Measurements from ENCODE around the gene LCE1E.

Gene LCE1E

DNA sequence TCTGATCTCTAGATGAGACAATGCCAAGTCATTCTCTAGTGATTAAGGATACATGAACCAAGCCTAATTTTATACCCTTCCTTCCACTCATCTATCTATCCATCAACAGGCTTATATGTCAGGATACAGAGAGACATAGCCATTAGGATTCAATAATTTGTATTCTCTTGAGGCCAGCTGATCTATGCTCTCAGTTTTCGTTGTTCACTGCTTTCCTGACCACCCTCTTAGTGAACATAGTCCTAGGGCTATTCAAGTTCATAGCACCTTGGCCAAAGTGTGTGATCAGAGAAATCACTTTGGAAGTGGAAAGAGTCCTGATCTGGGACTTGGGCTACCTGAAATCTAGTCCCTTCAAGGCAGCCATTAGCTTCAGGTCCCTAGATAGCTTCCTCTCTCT, 32.5 kb upstream of the LCE1E start:
- FAIRE-seq (no peak), DNase-seq (ENCODE audit: insufficient read length, low spot score) (no peak)
- no peak for TF ChIP-seq POU2F2 (IDR thresholded peaks at IDR 0.05; ENCODE audit: low read depth, low read length)
- TF ChIP-seq PAX5 (IDR thresholded peaks at IDR 0.05; ENCODE audit: insufficient read depth, low read length, severe bottlenecking): no peak
- TF ChIP-seq TAF1 (IDR thresholded peaks at IDR 0.05; ENCODE audit: low read depth, low read length): no peak
- no peak for TF ChIP-seq POLR2A (IDR thresholded peaks at IDR 0.05; ENCODE audit: low read depth, low read length)
- no peak for TF ChIP-seq SPI1 (IDR thresholded peaks at IDR 0.05; ENCODE audit: low read depth, low read length)
- no peak for TF ChIP-seq POLR2AphosphoS5 (IDR thresholded peaks at IDR 0.05; ENCODE audit: low read depth, low read length)

- no peak for FAIRE-seq
- no peak for TF ChIP-seq PAX5 (IDR thresholded peaks at IDR 0.05; ENCODE audit: insufficient read depth, low read length, severe bottlenecking)
- TF ChIP-seq POLR2A (IDR thresholded peaks at IDR 0.05; ENCODE audit: low read depth, low read length): no peak
- TF ChIP-seq SPI1 (IDR thresholded peaks at IDR 0.05; ENCODE audit: low read depth, low read length): no peak
- TF ChIP-seq POU2F2 (IDR thresholded peaks at IDR 0.05; ENCODE audit: low read depth, low read length): no peak
- TF ChIP-seq TAF1 (IDR thresholded peaks at IDR 0.05; ENCODE audit: low read depth, low read length): no peak
- TF ChIP-seq POLR2AphosphoS5 (IDR thresholded peaks at IDR 0.05; ENCODE audit: low read depth, low read length): no peak
- DNase-seq (ENCODE audit: insufficient read length, low spot score): no peak
Observed at GRCh38 chr1:152756872-152757271, 29.2 kb upstream of the LCE1E start.

- no peak for DNase-seq (ENCODE audit: insufficient read length, low spot score)
- no peak for FAIRE-seq
- TF ChIP-seq POLR2A (IDR thresholded peaks at IDR 0.05; ENCODE audit: low read depth, low read length) (no peak), TAF1 (IDR thresholded peaks at IDR 0.05; ENCODE audit: low read depth, low read length) (no peak), SPI1 (IDR thresholded peaks at IDR 0.05; ENCODE audit: low read depth, low read length) (no peak), POU2F2 (IDR thresholded peaks at IDR 0.05; ENCODE audit: low read depth, low read length) (no peak), POLR2AphosphoS5 (IDR thresholded peaks at IDR 0.05; ENCODE audit: low read depth, low read length) (no peak), PAX5 (IDR thresholded peaks at IDR 0.05; ENCODE audit: insufficient read depth, low read length, severe bottlenecking) (no peak)
Observed at GRCh38 chr1:152757747-152758146, 28.3 kb upstream of the LCE1E start, which contains the start of gene KPRP. Gene KPRP, plus strand, starts transcription at chr1:152758025. Its CDS starts 1,564 bp downstream, at chr1:152759589.

GRCh38 chr1:152758636-152759035, 27.4 kb upstream of the LCE1E start:
- TF ChIP-seq SPI1 (IDR thresholded peaks at IDR 0.05; ENCODE audit: low read depth, low read length) (no peak), POLR2A (IDR thresholded peaks at IDR 0.05; ENCODE audit: low read depth, low read length) (no peak)
- FAIRE-seq (no peak), DNase-seq (ENCODE audit: insufficient read length, low spot score) (no peak)

DNA sequence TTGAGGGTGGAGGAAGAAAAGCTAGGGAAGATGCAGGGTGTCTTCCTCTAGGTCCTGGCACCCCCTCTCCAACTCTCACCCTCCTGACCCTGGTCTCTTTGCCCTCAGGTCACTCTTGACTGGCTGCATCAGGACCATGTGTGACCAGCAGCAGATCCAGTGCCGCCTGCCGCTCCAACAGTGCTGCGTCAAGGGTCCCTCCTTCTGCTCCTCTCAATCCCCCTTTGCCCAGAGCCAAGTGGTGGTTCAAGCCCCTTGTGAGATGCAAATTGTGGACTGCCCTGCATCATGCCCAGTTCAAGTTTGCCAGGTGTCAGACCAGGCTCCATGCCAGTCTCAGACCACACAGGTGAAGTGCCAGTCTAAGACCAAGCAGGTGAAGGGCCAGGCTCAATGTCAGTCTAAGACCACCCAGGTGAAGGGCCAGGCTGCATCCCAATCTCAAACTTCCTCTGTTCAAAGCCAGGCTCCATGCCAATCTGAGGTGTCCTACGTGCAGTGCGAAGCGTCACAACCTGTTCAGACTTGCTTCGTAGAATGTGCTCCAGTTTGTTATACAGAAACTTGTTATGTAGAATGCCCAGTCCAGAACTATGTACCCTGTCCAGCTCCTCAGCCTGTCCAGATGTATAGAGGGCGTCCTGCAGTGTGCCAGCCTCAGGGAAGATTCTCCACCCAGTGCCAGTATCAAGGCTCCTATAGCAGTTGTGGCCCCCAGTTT, 26.4 kb upstream of the LCE1E start:
- TF ChIP-seq POLR2A (IDR thresholded peaks at IDR 0.05; ENCODE audit: low read depth, low read length): no peak
- TF ChIP-seq TAF1 (IDR thresholded peaks at IDR 0.05; ENCODE audit: low read depth, low read length): no peak
- no peak for TF ChIP-seq SPI1 (IDR thresholded peaks at IDR 0.05; ENCODE audit: low read depth, low read length)
- TF ChIP-seq POLR2AphosphoS5 (IDR thresholded peaks at IDR 0.05; ENCODE audit: low read depth, low read length): no peak
- no peak for TF ChIP-seq POU2F2 (IDR thresholded peaks at IDR 0.05; ENCODE audit: low read depth, low read length)
- no peak for TF ChIP-seq PAX5 (IDR thresholded peaks at IDR 0.05; ENCODE audit: insufficient read depth, low read length, severe bottlenecking)
- DNase-seq (ENCODE audit: insufficient read length, low spot score) (no peak), FAIRE-seq (no peak)

DNA sequence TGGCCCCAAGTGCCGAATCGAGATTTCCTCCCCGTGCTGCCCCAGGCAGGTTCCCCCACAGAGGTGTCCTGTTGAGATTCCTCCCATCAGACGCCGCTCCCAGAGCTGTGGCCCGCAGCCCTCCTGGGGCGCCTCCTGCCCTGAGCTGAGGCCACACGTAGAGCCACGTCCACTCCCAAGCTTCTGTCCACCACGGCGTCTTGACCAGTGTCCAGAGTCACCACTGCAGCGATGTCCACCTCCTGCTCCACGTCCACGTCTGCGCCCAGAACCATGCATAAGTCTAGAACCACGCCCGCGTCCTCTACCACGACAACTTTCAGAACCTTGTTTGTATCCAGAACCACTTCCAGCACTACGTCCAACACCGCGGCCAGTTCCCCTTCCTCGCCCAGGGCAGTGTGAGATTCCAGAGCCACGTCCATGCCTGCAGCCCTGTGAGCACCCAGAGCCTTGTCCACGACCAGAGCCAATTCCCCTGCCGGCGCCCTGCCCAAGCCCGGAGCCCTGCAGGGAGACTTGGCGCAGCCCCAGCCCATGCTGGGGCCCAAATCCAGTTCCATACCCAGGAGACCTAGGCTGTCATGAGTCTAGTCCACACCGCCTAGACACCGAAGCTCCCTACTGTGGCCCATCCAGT, 25.4 kb upstream of the LCE1E start:
- no peak for TF ChIP-seq SPI1 (IDR thresholded peaks at IDR 0.05; ENCODE audit: low read depth, low read length)
- no peak for FAIRE-seq
- DNase-seq (ENCODE audit: insufficient read length, low spot score): no peak

DNA sequence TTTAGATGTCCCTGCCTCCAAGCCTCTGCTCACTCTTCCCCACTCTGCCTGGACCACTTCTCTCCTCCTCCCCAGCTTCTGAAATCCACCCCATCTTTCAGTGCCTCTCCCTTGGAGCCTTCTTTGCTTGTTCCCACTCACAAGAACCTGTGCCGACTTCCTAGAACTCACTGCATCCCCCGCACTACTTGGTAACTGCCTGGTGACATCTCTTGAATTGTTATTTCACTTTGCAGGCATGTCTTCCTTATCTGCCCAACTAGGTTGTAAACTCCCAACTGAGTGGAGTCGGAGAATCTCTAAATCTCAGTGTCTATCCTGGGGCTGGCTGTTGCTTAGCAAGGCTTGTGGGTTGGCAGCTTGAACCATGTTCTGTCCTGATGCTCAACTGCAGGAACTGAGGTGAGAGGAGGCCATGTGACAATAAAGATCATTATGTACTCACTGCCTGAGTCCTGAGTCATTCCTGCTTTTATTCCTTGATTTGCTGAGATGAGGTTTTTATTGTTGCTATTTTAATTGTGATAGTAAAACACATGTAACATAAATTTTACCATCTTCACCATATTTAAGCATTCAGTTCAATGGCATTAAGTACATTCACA, 24.3 kb upstream of the LCE1E start:
- DNase-seq (ENCODE audit: insufficient read length, low spot score) (no peak), FAIRE-seq (no peak)
- no peak for TF ChIP-seq SPI1 (IDR thresholded peaks at IDR 0.05; ENCODE audit: low read depth, low read length)
- TF ChIP-seq POLR2A (IDR thresholded peaks at IDR 0.05; ENCODE audit: low read depth, low read length): no peak
- no peak for TF ChIP-seq POU2F2 (IDR thresholded peaks at IDR 0.05; ENCODE audit: low read depth, low read length)
- no peak for TF ChIP-seq POLR2AphosphoS5 (IDR thresholded peaks at IDR 0.05; ENCODE audit: low read depth, low read length)
- TF ChIP-seq TAF1 (IDR thresholded peaks at IDR 0.05; ENCODE audit: low read depth, low read length): no peak
- TF ChIP-seq PAX5 (IDR thresholded peaks at IDR 0.05; ENCODE audit: insufficient read depth, low read length, severe bottlenecking): no peak

- FAIRE-seq (no peak), DNase-seq (ENCODE audit: insufficient read length, low spot score) (no peak)
- no peak for TF ChIP-seq PAX5 (IDR thresholded peaks at IDR 0.05; ENCODE audit: insufficient read depth, low read length, severe bottlenecking)
- no peak for TF ChIP-seq POLR2A (IDR thresholded peaks at IDR 0.05; ENCODE audit: low read depth, low read length)
- TF ChIP-seq SPI1 (IDR thresholded peaks at IDR 0.05; ENCODE audit: low read depth, low read length): no peak
- no peak for TF ChIP-seq POLR2AphosphoS5 (IDR thresholded peaks at IDR 0.05; ENCODE audit: low read depth, low read length)
- TF ChIP-seq TAF1 (IDR thresholded peaks at IDR 0.05; ENCODE audit: low read depth, low read length): no peak
- no peak for TF ChIP-seq POU2F2 (IDR thresholded peaks at IDR 0.05; ENCODE audit: low read depth, low read length)
Observed at GRCh38 chr1:152768847-152769533, 17.1 kb upstream of the LCE1E start.

DNA sequence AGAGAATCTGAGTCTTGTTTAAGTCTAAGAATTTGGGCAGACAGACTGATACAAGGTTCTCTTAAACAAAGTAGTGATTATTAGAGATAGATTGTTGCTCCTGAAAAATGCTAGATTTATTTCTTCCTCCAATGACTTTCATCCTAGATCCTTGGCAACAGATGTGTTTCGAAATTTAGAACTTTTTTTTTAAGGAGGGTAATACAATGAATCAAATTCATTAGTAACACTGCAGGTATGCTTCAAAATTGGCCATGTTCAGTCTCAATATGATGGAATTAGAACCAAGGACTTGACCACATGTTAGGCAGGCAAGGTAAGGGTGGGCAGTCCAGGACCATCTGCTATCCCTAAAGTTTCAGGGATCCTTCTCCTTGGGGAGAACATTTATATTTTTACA, 15.6 kb upstream of the LCE1E start:
- TF ChIP-seq SPI1 (IDR thresholded peaks at IDR 0.05; ENCODE audit: low read depth, low read length): no peak
- TF ChIP-seq TAF1 (IDR thresholded peaks at IDR 0.05; ENCODE audit: low read depth, low read length): no peak
- TF ChIP-seq POLR2A (IDR thresholded peaks at IDR 0.05; ENCODE audit: low read depth, low read length): no peak
- TF ChIP-seq PAX5 (IDR thresholded peaks at IDR 0.05; ENCODE audit: insufficient read depth, low read length, severe bottlenecking): no peak
- no peak for TF ChIP-seq POLR2AphosphoS5 (IDR thresholded peaks at IDR 0.05; ENCODE audit: low read depth, low read length)
- TF ChIP-seq POU2F2 (IDR thresholded peaks at IDR 0.05; ENCODE audit: low read depth, low read length): no peak
- DNase-seq (ENCODE audit: insufficient read length, low spot score) (no peak), FAIRE-seq (no peak)

Data from GM12891 (cell line).